ENCODE data around the gene NAP1L4.

Gene NAP1L4

GRCh38 chr11:2930704-2931419 lies 61.3 kb downstream of the NAP1L4 start:
- Histone ChIP-seq H3K4me3 (replicated peaks; ENCODE audit: low read depth, low read length) (peak overlapping the region; percentile 62), H3K27me3 (replicated peaks; ENCODE audit: control insufficient read depth, insufficient read depth, low read length) (no peaks in the 10 kb centered on the region; the same call in 1 of the 2 replicates), H3K36me3 (ENCODE audit: control insufficient read depth, insufficient read depth, low read length) (no peaks in the 10 kb centered on the region)
- DNase-seq (ENCODE audit: extremely low read depth, insufficient read length) = peak; percentile 65
- TF ChIP-seq, protein P1, sequence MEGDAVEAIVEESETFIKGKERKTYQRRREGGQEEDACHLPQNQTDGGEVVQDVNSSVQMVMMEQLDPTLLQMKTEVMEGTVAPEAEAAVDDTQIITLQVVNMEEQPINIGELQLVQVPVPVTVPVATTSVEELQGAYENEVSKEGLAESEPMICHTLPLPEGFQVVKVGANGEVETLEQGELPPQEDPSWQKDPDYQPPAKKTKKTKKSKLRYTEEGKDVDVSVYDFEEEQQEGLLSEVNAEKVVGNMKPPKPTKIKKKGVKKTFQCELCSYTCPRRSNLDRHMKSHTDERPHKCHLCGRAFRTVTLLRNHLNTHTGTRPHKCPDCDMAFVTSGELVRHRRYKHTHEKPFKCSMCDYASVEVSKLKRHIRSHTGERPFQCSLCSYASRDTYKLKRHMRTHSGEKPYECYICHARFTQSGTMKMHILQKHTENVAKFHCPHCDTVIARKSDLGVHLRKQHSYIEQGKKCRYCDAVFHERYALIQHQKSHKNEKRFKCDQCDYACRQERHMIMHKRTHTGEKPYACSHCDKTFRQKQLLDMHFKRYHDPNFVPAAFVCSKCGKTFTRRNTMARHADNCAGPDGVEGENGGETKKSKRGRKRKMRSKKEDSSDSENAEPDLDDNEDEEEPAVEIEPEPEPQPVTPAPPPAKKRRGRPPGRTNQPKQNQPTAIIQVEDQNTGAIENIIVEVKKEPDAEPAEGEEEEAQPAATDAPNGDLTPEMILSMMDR (IDR thresholded peaks at IDR 0.05; ENCODE audit: insufficient read depth, low read length, poor library complexity, severe bottlenecking) = peak; percentile 86

DNA sequence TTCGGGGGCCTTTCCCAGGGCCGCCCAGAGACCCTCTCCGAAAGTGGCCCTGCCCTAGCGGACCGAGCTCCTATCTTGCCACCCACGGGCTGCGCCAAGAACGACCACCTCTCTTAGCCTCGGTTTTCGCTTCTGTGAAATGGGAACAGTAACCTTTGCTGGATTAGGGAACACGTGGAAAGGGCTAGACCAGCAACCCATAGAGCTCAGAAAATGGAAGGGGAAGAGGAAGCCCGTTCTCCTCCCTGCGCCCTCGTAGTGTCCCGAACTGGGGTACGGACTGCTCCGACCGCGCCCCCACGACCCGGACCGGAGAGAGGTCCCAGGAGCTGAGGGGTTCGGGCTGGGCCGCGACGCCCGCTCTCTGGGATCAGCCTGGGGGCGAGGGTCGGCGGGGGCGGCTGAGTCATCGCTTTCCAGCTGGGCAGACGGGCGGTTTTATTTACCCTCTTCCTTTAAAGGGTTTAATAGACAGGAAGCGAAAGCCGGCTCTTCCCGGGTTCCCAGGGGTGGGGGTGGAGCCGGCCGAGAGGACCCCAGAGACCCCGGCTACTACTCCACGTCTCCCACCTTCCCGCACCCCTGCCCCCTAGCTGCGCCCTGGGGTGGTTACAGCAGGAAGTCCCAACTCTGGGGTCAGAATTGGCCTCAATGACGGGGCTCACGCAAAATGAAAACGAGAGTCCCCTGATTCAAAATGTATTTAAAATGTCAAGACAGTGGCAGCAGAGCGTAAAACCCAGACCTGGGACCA lies 62.0 kb downstream of the NAP1L4 start:
- no peaks in the 10 kb centered on the region for H3K36me3 ChIP-seq (ENCODE audit: control insufficient read depth, insufficient read depth, low read length)
- DNase-seq (ENCODE audit: extremely low read depth, insufficient read length) = no peak
- H3K27me3 ChIP-seq (replicated peaks; ENCODE audit: control insufficient read depth, insufficient read depth, low read length) = no peaks in the 10 kb centered on the region; the same call in 1 of the 2 replicates
- TF ChIP-seq, protein P1 (IDR thresholded peaks at IDR 0.05; ENCODE audit: insufficient read depth, low read length, poor library complexity, severe bottlenecking) = peak; percentile 56
- peak overlapping the region; percentile 62 for H3K4me3 ChIP-seq (replicated peaks; ENCODE audit: low read depth, low read length)

GRCh38 chr11:2929531-2929949 lies 62.6 kb downstream of the NAP1L4 start:
- Histone ChIP-seq H3K36me3 (ENCODE audit: control insufficient read depth, insufficient read depth, low read length) (no peaks in the 10 kb centered on the region), H3K4me3 (replicated peaks; ENCODE audit: low read depth, low read length) (peak overlapping the region; percentile 62), H3K27me3 (replicated peaks; ENCODE audit: control insufficient read depth, insufficient read depth, low read length) (no peaks in the 10 kb centered on the region; the same call in 1 of the 2 replicates)
- no peak for DNase-seq (ENCODE audit: extremely low read depth, insufficient read length)
- TF ChIP-seq, protein P1 (IDR thresholded peaks at IDR 0.05; ENCODE audit: insufficient read depth, low read length, poor library complexity, severe bottlenecking) = no peak

DNA sequence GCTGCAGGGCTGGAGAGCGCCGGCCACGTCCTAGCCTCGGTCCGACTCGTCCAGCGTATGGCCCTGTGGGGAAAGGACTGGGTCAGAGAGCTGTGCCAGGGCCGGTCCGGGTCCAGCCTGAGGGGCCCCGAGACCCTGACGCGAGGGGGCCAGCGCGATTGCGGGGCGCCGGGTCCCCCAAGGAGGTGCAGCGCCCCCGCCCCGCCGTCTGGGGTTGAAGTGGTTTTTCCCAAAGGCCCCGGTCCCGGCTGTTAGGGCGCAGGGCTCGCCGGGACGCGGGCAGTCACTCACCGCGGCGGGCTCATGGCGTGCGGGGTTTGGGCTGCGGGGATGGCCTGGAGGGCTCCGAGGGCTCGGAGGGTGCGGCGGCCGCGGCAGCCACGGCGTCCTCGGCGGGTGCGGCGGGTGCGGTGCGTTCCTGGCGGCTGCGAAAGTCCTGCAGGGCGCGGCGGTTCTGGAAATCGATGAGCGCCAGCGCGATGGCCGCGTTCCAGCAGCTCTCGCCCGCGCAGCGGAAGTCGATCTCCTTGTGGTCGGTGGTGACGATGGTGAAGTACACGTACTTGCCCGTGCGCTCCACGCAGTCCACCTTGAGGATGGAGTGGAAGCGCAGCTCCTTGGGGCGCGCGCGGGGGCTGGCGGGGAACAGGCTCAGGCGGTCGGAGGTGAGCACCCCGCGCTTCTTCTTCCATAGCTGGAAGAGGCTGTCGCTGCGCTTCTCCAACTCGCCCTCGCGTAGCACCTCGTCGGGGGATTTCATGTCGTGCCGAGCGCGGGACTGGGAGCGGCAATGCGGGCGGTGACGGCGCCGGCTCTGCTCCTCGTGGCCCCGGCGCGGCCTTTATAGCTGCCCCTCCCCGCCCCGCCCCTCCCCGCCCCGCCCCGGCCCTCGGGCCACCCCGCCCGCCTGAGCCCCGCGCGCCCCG lies 63.3 kb downstream of the NAP1L4 start, which contains the start of gene PHLDA2:
TSS of gene PHLDA2 (minus strand) at position 816 of the 926 bp plus-strand sequence. CDS start at position 760, 56 bp downstream.
- Histone ChIP-seq H3K36me3 (ENCODE audit: control insufficient read depth, insufficient read depth, low read length) (no peaks in the 10 kb centered on the region), H3K4me3 (replicated peaks; ENCODE audit: low read depth, low read length) (peak within 1 kb of the TSS; percentile 62), H3K27me3 (replicated peaks; ENCODE audit: control insufficient read depth, insufficient read depth, low read length) (no peaks in the 10 kb centered on the region; the same call in 1 of the 2 replicates)
- DNase-seq (ENCODE audit: extremely low read depth, insufficient read length) = peak; percentile 46
- TF ChIP-seq, protein P1 (IDR thresholded peaks at IDR 0.05; ENCODE audit: insufficient read depth, low read length, poor library complexity, severe bottlenecking) = no peak

DNA sequence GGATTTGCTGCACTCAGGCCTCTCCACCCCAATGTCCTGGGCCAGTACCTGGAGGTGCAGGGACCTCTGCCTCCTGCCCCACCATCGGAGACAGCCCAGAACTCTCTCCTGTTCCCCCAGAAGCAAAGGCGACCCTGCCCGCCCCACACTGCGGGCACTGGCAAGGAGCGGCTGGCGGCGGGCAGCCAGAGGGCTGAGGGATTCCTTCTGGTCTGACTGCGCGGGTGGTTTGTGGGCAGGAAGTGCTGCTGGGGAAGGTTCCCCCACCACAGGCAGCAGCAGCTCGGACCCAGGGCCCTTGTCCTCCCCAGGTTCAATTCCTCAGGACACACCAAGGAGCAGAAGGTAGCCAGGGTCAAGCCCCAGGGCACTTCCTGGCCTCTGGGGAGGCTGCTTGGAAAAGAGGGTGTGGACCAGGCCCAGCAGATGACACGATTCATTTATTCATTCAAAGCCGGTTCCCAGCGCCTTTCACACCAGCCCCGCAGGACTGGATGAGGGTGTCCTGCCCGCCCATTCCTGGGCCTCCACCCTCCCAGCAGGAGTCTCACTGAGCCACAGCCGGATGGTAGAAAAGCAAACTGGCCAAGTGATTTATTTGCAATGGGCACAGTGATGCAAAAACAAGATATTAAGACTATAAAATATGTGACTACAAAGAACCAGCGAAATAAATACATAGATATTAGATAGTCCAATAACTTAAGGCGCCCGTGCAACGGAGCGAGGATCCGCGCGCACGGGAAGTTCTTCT lies 64.1 kb downstream of the NAP1L4 start:
- no peak for DNase-seq (ENCODE audit: extremely low read depth, insufficient read length)
- H3K27me3 ChIP-seq (replicated peaks; ENCODE audit: control insufficient read depth, insufficient read depth, low read length) = no peaks in the 10 kb centered on the region; the same call in 1 of the 2 replicates
- H3K4me3 ChIP-seq (replicated peaks; ENCODE audit: low read depth, low read length) = no peak overlapping the region
- TF ChIP-seq, protein P1 (IDR thresholded peaks at IDR 0.05; ENCODE audit: insufficient read depth, low read length, poor library complexity, severe bottlenecking) = no peak
- H3K36me3 ChIP-seq (ENCODE audit: control insufficient read depth, insufficient read depth, low read length) = no peaks in the 10 kb centered on the region
